KOPT-K1 (cell line): Measurements from ENCODE around the gene IL24.

Experiments
- H3K27ac ChIP-seq: fragments of 200-600 bp; sonication (generic); 2 replicates; pipeline ENCODE4 v1.5.1; 2016; ENCODE audit warnings: antibody characterized with exemption, mild to moderate bottlenecking, low read depth, low read length; ENCODE audit not compliant: poor library complexity, severe bottlenecking
- H3K36me3 ChIP-seq: fragments of 200-600 bp; sonication (generic); 2 replicates; pipeline ENCODE4 v1.5.1; 2017; ENCODE audit warnings: antibody characterized with exemption, mild to moderate bottlenecking, low read length, moderate library complexity; ENCODE audit not compliant: insufficient read depth
- H3K9me3 ChIP-seq: fragments of 200-600 bp; sonication (generic); 2 replicates; pipeline ENCODE4 v1.5.1; 2017; ENCODE audit warnings: antibody characterized with exemption, low read length, mild to moderate bottlenecking; ENCODE audit not compliant: insufficient read depth, poor library complexity, severe bottlenecking

The IL24 gene

GRCh38 chr1:206867716-206868115 lies 29.5 kb upstream of the IL24 start:
- Histone ChIP-seq H3K9me3 (peaks cover 4% of the 10 kb centered on the region), H3K36me3 (no peaks in the 10 kb centered on the region), H3K27ac (no peak overlapping the region)

- Histone ChIP-seq H3K27ac (no peak overlapping the region), H3K36me3 (no peaks in the 10 kb centered on the region), H3K9me3 (peaks cover 4% of the 10 kb centered on the region)
Measured at GRCh38 chr1:206868264-206868663, 29.0 kb upstream of the IL24 start.

- Histone ChIP-seq H3K27ac (no peak overlapping the region), H3K9me3 (peaks cover 14% of the 10 kb centered on the region), H3K36me3 (no peaks in the 10 kb centered on the region)
Measured at GRCh38 chr1:206872139-206872538, 25.1 kb upstream of the IL24 start.

GRCh38 chr1:206873603-206874188 lies 23.5 kb upstream of the IL24 start:
- peaks cover 25% of the 10 kb centered on the region for H3K9me3 ChIP-seq
- no peaks in the 10 kb centered on the region for H3K36me3 ChIP-seq
- H3K27ac ChIP-seq, result no peak overlapping the region

- peaks cover 32% of the 10 kb centered on the region for H3K9me3 ChIP-seq
- no peak overlapping the region for H3K27ac ChIP-seq
- no peaks in the 10 kb centered on the region for H3K36me3 ChIP-seq
Measured at GRCh38 chr1:206875752-206876377, 21.4 kb upstream of the IL24 start.

GRCh38 chr1:206878456-206878855 lies 18.8 kb upstream of the IL24 start:
- H3K9me3 ChIP-seq, result peaks cover 27% of the 10 kb centered on the region
- H3K36me3 ChIP-seq, result no peaks in the 10 kb centered on the region
- no peak overlapping the region for H3K27ac ChIP-seq

GRCh38 chr1:206880314-206880713 lies 16.9 kb upstream of the IL24 start:
- Histone ChIP-seq H3K27ac (no peak overlapping the region), H3K9me3 (peaks cover 27% of the 10 kb centered on the region), H3K36me3 (no peaks in the 10 kb centered on the region)

- Histone ChIP-seq H3K9me3 (peaks cover 18% of the 10 kb centered on the region), H3K36me3 (no peaks in the 10 kb centered on the region), H3K27ac (no peak overlapping the region)
Measured at GRCh38 chr1:206882555-206882954, 14.7 kb upstream of the IL24 start.

- H3K9me3 ChIP-seq, result peaks cover 12% of the 10 kb centered on the region
- H3K27ac ChIP-seq, result no peak overlapping the region
- H3K36me3 ChIP-seq, result no peaks in the 10 kb centered on the region
Measured at GRCh38 chr1:206883160-206883559, 14.1 kb upstream of the IL24 start.

- no peaks in the 10 kb centered on the region for H3K36me3 ChIP-seq
- H3K9me3 ChIP-seq, result peaks cover 6% of the 10 kb centered on the region
- no peak overlapping the region for H3K27ac ChIP-seq
Measured at GRCh38 chr1:206883876-206884275, 13.4 kb upstream of the IL24 start.

GRCh38 chr1:206885341-206886060 lies 11.7 kb upstream of the IL24 start:
- Histone ChIP-seq H3K9me3 (no peaks in the 10 kb centered on the region), H3K36me3 (no peaks in the 10 kb centered on the region), H3K27ac (no peak overlapping the region)

- Histone ChIP-seq H3K9me3 (no peaks in the 10 kb centered on the region), H3K27ac (no peak overlapping the region), H3K36me3 (no peaks in the 10 kb centered on the region)
Measured at GRCh38 chr1:206886831-206887230, 10.4 kb upstream of the IL24 start.

- Histone ChIP-seq H3K9me3 (no peaks in the 10 kb centered on the region), H3K27ac (no peak overlapping the region), H3K36me3 (no peaks in the 10 kb centered on the region)
Measured at GRCh38 chr1:206887701-206888100, 9.5 kb upstream of the IL24 start.

GRCh38 chr1:206890125-206891060 lies 6.8 kb upstream of the IL24 start:
- Histone ChIP-seq H3K9me3 (no peaks in the 10 kb centered on the region), H3K27ac (no peak overlapping the region), H3K36me3 (no peaks in the 10 kb centered on the region)

- H3K27ac ChIP-seq, result no peak overlapping the region
- H3K36me3 ChIP-seq, result no peaks in the 10 kb centered on the region
- no peaks in the 10 kb centered on the region for H3K9me3 ChIP-seq
Measured at GRCh38 chr1:206891412-206891811, 5.8 kb upstream of the IL24 start.
